ENCODE measurements around the gene IQGAP2. TPM values are rescaled to one million over a fixed set of nuclear protein-coding genes. Genes with fewer than 3 reads are reported as not detected.

The IQGAP2 gene
- polyA plus RNA-seq, 1 experiment: 0.01 TPM

GRCh38 chr5:76494201-76494600 lies 91.1 kb downstream of the IQGAP2 start:
- POLR2A ChIA-PET: no interaction called here
- Histone ChIP-seq H3K36me3 (ENCODE audit: control insufficient read depth, insufficient read depth, low read length) (no peaks in the 10 kb centered on the region), H3K27me3 (ENCODE audit: control insufficient read depth, insufficient read depth, low read length) (peaks cover 2% of the 10 kb centered on the region; the same call in 1 of the 2 replicates), H3K4me3 (ENCODE audit: low read depth, low read length) (no peak overlapping the region)
- DNase-seq (ENCODE audit: low read depth): no peak
- no peak for TF ChIP-seq CTCF (IDR thresholded peaks at IDR 0.05; ENCODE audit: insufficient read depth, low read depth, low read length)
- CTCF ChIA-PET: no interaction called here

GRCh38 chr5:76495870-76496269 lies 92.8 kb downstream of the IQGAP2 start:
- Histone ChIP-seq H3K36me3 (ENCODE audit: control insufficient read depth, insufficient read depth, low read length) (no peaks in the 10 kb centered on the region), H3K4me3 (ENCODE audit: low read depth, low read length) (no peak overlapping the region), H3K27me3 (ENCODE audit: control insufficient read depth, insufficient read depth, low read length) (peaks cover 2% of the 10 kb centered on the region; the same call in 1 of the 2 replicates)
- POLR2A ChIA-PET: no interaction called here
- TF ChIP-seq CTCF (IDR thresholded peaks at IDR 0.05; ENCODE audit: insufficient read depth, low read depth, low read length): no peak
- CTCF ChIA-PET: no interaction called here
- DNase-seq (ENCODE audit: low read depth): no peak

DNA sequence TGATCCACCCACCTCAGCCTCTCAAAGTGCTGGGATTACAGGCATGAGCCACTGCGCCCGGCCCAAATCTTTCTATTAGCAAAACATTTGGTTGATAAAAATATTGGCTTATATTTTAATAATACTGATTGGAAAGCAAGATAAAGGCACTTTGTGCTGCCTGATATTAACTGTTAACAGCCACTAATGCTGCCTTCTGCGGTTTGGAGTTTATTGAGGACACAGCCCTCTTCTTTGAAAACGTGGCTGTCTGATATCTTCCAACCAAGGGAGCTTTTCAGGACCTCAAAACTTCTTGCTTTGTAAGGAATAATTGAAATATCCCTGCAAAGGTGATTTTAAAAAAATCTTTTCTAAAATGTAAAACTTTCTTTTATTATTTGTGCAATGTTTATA lies 94.0 kb downstream of the IQGAP2 start:
- no peak overlapping the region for H3K4me3 ChIP-seq (ENCODE audit: low read depth, low read length)
- TF ChIP-seq CTCF (IDR thresholded peaks at IDR 0.05; ENCODE audit: insufficient read depth, low read depth, low read length): no peak
- DNase-seq (ENCODE audit: low read depth): no peak
- H3K27me3 ChIP-seq (ENCODE audit: control insufficient read depth, insufficient read depth, low read length): peaks cover 2% of the 10 kb centered on the region; the same call in 1 of the 2 replicates
- CTCF ChIA-PET: interaction anchor here (1.0 kb wide), 1 partner anchor 8 kb away, joined by 4 read pairs; no protein-coding TSS in a partner anchor
- no peaks in the 10 kb centered on the region for H3K36me3 ChIP-seq (ENCODE audit: control insufficient read depth, insufficient read depth, low read length)
- POLR2A ChIA-PET: no interaction called here

DNA sequence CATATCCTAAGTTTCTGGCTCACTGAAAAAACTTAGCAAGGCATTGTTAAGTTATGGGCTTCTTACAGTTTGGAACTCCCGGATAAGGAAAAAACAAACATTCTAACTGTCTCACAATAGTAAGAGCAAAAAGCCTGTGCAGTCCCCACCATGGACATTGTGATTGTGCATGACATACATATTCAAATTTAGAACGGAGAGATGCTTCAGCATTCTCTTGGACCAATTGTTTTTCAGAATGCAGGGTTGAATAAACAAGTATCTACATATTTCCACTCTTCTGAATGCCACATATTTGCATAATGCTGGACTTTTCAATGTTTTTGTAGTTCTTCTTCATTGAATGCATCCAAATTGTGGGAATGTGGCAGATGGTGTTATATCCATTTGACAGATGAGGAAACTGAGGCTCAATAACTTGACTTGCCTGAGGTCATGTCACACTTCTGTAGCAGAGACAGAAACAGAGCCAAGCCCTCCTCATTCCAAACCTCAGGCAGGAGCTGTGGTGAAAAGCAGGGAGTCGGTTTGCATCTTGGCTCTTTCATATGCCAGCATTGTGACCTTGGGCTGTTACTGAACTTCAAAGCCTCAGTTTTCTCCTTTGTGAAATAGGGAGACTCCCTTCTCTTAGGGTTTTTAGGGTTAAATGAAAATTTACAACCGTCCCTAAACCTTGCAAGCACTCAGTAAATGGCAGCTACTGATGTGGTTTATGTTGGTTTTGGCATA lies 95.1 kb downstream of the IQGAP2 start:
- CTCF ChIA-PET: no interaction called here

More for the DNA sequence above, 95.1 kb downstream of the IQGAP2 start:
- Histone ChIP-seq H3K36me3 (ENCODE audit: control insufficient read depth, insufficient read depth, low read length) (no peaks in the 10 kb centered on the region), H3K4me3 (ENCODE audit: low read depth, low read length) (no peak overlapping the region), H3K27me3 (ENCODE audit: control insufficient read depth, insufficient read depth, low read length) (peaks cover 2% of the 10 kb centered on the region; the same call in 1 of the 2 replicates)
- POLR2A ChIA-PET: no interaction called here
- DNase-seq (ENCODE audit: low read depth): no peak
- TF ChIP-seq CTCF (IDR thresholded peaks at IDR 0.05; ENCODE audit: insufficient read depth, low read depth, low read length): no peak
